Endometrial microvascular endothelial cells (primary cell): Measurements from ENCODE around the gene PIGQ. TPM values are rescaled to one million over a fixed set of nuclear protein-coding genes. Genes with fewer than 3 reads are reported as not detected.
"Not testable (repeated sequence)": the region's sequence is repeated elsewhere in the genome, so short reads cannot be mapped to it uniquely, and the experiment has no call there.

Experiments used
- in situ Hi-C: cut with HindIII; loops from 2 replicates; pipeline ENCODE4 v1.10.0; 2017; ENCODE audit warnings: low sequenced_read_pairs, low pct_unique_long_range_greater_than_20kb; ENCODE audit errors: inconsistent ontology term
- total RNA-seq: library from RNA; depleted of rRNA; stranded (reverse); fragments of >200 nt; gene quantifications from one replicate; pipeline ENCODE4 v1.2.3, GENCODE V29; 2015; ENCODE audit errors: inconsistent ontology term

PIGQ gene
- total RNA-seq, 1 donor from 2014 or later: 29.1 TPM

GRCh38 chr16:592518-593306 lies 22.9 kb downstream of the PIGQ start:
- in situ Hi-C loops: no loop called here

GRCh38 chr16:593406-593805 lies 23.6 kb downstream of the PIGQ start:
- in situ Hi-C loops: no loop called here

- in situ Hi-C loops: no loop called here
Observed at GRCh38 chr16:593807-594206, 24.0 kb downstream of the PIGQ start.

DNA sequence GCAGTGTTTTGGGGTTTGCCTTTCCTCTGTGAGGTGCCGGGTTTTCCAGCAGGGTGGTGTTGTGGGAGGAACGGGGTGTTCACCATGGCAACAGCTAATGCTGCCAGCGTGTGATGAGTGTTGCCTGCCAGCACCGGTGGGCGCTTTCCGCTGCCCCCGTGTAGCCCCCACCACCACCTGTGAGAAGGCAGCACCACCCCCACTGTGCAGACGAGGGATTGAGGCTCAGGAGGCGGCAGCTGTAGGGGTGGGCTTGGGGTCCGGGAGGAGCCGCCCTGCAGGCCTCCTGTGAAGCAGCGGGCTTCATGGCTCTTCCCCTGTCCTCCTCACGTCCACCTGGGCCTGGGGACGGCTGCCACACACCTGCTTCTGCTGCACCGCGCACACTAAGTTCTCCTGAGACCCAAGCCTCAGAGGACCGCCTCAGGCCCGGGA lies 25.3 kb downstream of the PIGQ start:
- in situ Hi-C loops: no loop called here

DNA sequence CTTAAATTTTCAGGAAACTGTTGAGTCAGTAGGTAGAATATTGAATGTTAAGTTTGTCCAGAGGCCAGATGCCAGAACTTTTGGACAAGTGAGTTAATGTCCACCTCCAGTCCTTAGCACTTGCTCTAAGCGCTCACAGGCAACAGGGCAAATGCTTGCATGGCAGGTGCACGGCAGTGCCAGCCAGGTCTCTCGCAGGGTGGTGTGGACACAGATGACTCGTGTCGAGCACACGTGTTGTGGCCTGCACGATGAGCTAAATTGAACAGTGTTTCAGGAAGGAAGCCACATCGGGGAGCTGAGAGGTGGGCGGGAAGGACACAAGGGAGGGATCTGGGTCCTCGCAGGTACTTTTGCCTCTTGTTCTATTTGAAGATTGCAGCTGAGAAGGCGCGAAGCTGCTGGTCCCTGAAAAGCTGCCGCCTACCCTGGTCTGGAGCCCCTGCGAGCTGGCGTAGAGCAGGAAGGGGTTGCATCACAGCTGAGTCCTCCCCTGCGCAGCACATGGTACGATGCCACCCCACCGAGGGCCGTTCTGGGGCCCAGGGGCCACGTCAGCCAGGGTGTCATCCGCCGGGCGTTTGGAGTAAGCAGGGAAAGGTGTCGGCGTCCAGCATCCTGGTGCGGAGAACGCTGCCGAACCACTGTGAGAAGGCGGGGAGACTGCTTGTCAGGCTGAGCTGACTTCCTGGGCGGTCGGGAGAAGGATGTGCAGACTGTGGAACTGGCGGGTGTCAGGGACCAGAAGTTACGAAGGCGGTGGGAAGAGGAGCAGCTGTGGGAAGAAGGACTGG lies 26.4 kb downstream of the PIGQ start:
- in situ Hi-C loops: no loop called here

- in situ Hi-C loops: no loop called here
Observed at GRCh38 chr16:596736-597060, 26.9 kb downstream of the PIGQ start.

- in situ Hi-C loops: not testable (repeated sequence)
Observed at GRCh38 chr16:597655-598054, 27.9 kb downstream of the PIGQ start.

GRCh38 chr16:598823-599739 lies 29.3 kb downstream of the PIGQ start:
- in situ Hi-C loops: no loop called here

DNA sequence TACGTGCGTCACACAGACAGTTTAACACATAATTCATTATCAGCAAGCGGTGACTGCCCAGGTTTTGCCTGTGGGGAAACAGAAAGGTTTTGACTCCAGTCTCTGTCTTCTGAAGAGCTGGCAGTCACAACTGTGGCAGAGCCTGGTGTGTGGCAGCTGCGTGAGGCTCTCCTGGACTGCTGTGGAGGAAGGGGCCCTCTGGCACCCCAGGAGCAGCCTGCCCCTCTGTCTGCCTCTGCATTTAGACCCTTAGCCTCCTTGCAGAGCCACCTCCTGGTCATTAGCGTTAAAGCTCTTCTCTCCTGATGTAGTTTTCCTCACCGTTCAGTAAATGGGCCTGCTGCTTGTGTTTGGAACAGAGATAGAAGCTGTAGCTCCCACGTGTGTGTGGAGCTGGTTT lies 31.0 kb downstream of the PIGQ start:
- in situ Hi-C loops: no loop called here

GRCh38 chr16:603933-604332 lies 34.2 kb downstream of the PIGQ start:
- in situ Hi-C loops: no loop called here

- in situ Hi-C loops: no loop called here
Observed at GRCh38 chr16:606656-607307, 37.0 kb downstream of the PIGQ start.

DNA sequence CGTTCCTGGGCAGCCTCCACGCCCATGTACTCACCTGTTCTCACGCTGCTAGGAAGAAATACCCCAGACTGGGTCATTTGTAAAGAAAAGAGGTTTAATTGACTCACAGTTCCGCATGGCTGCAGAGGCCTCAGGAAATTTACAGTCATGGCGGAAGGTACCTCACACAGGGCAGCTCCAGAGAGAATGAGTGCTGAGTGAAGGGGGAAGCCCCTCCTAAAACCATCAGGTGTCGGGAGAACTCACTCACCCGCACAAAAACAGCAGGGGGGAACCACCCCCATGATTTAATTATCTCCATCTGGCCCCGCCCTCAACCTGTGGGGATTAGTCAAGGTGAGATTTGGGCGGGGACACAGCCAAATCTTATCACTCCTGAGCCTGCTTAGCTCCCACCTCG lies 38.3 kb downstream of the PIGQ start:
- in situ Hi-C loops: no loop called here

DNA sequence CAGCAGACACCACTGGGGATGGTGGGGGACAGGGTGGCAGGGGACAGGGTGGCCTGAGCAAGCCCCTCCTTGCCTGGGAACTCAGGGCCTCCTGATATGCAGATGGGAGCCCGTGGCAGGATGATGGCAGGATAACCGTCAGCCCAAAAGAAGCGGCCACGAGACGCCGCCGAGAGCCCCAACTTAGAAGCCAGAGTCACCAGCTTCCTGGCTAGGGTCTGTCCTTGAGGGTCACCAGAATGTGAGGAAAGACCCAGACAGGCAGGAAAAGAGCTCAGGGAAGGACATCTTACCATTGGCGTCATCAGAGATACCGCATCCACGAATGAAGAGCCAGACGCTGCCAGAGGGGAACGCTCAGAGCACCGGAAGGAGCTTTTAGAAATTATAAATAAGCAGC lies 39.5 kb downstream of the PIGQ start:
- in situ Hi-C loops: no loop called here

GRCh38 chr16:609984-610383 lies 40.2 kb downstream of the PIGQ start:
- in situ Hi-C loops: no loop called here

DNA sequence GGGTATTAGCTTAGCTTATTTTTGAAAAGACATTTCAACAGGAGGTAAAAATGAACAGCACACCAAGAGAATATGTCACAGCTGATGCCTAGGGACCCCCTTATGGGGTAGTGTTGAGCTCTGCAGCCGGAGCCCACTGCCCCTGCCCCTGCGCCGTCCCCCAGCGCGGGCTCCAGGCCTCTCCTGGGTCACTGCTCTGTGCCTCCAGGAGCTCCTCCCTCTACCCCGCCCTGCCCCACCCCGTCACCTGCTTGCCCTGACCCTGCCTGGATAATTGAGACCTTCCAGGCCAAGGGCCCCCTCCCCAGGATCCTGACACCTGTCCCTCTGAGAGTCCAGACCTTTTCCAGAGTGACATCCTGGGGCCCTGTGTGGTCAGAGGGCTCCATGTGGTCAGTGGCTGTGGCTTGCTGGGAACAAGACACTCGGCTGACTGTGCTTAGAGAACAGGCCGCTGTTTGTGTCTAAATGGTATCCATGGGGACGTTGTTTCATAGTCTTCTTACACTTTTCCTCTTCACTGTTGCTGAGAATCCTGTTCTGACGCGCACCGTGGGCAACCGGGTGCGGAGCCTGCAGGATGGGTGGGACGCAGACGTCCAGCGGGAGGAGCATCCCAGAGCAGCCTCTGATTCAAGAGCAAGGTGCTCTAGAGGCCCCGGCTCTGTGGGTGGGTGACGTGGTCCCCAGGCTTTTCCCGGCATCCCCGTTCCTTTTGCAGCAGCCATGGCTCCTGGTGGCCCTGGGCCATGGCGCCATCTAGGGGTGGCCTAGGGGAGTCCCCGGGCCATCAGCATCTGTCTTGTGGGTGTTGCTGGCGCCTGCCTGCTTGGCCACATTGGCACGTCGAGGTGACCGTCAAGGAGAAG lies 41.0 kb downstream of the PIGQ start:
- in situ Hi-C loops: no loop called here

- in situ Hi-C loops: no loop called here
Observed at GRCh38 chr16:615122-615521, 45.4 kb downstream of the PIGQ start.

DNA sequence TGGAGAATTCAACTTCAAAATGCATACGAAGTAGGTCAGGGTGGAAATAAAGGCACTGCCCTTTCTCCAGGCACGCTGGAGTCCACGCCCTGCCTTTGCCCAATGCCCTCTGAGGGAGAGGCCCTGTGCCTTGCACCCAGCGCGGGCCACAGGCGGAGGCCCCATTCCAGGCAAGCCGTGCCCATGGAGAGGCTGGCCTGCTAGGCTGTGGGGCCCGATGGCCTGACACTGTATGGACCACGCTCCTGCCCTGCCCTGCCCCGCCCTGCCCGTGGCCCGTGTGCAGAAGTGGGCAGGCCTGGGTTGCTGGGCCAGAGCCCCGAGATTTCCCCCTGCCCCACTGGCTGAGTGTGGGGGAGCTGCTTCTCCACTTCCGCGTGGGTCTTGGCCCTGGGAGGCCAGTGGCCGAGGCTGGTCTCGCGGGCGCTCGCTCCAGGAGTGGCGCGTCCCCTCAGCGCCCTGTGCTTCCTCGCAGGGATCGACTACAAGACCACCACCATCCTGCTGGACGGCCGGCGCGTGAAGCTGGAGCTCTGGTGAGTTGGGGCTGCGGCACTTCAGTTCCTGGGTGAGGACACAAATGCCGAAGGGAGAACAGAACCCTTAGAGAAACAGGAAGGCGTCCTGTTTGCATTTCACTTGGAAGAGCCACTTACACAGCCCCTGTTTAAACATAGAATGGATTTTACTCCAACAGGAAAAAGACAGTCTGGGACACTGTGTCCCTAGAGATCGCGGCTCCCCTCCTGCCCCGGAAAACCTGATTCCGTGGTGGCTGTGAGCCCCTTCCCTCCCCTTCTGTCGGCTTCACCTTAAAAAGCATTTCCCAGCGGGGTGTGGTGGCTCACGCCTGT lies 47.2 kb downstream of the PIGQ start:
- in situ Hi-C loops: no loop called here
